Gastroesophageal sphincter (tissue), 4 donors: ENCODE measurements around the gene FOXQ1. TPM values are rescaled to one million over a fixed set of nuclear protein-coding genes. Genes with fewer than 3 reads are reported as not detected.

Source experiments
- ATAC-seq: fragments of 150-250 bp; one replicate; pipeline ENCODE4 v1.9.1; 2016; ENCODE audit warnings: mild to moderate bottlenecking, moderate library complexity
- H3K27ac ChIP-seq, 4 donors: fragments of 200-600 bp; sonication (generic) in 3 of 4; 1 replicate in 3 of 4; 2 replicates in 1 of 4; pipeline ENCODE4 v1.5.1; 2016 to 2019
- H3K27me3 ChIP-seq: fragments of 200-600 bp; sonication (generic); one replicate; pipeline ENCODE4 v1.5.1; 2019
- H3K36me3 ChIP-seq, 2 donors: fragments of 200-600 bp; sonication (generic); one replicate each; pipeline ENCODE4 v1.5.1; 2019; ENCODE audit warnings: control low read depth in 1 of 2
- H3K4me1 ChIP-seq, 3 donors: fragments of 200-600 bp; sonication (generic); 1 replicate in 2 of 3; 2 replicates in 1 of 3; pipeline ENCODE4 v1.5.1; 2016 to 2019; ENCODE audit warnings: control low read depth in 2 of 3
- H3K4me3 ChIP-seq, 2 donors: fragments of 200-600 bp; sonication (generic); one replicate each; pipeline ENCODE4 v1.5.1; 2019; ENCODE audit warnings: mild to moderate bottlenecking in 1 of 2, moderate library complexity in 1 of 2
- H3K9me3 ChIP-seq, 3 donors: fragments of 200-600 bp; sonication (generic); one replicate each; pipeline ENCODE4 v1.5.1; 2017 to 2019; ENCODE audit warnings: control low read depth in 2 of 3
- CTCF ChIP-seq, 4 experiments: fragments of 200-600 bp in 2 of 4; fragments of 450-650 bp in 2 of 4; sonication (generic) in 1 of 4; IDR thresholded peaks; one replicate each; pipeline ENCODE4 v1.5.1; 2017 to 2019; ENCODE audit warnings: antibody characterized with exemption in 4 of 4, mild to moderate bottlenecking in 2 of 4, moderate library complexity in 2 of 4
- POLR2A ChIP-seq, 2 donors: fragments of 450-650 bp; IDR thresholded peaks; one replicate each; pipeline ENCODE4 v1.6.1; 2017; ENCODE audit warnings: antibody characterized with exemption in 2 of 2, mild to moderate bottlenecking in 2 of 2, moderate library complexity in 1 of 2
- POLR2AphosphoS5 ChIP-seq: sonication (generic); formaldehyde crosslinking; IDR thresholded peaks from one replicate; pipeline ENCODE4 v1.6.1; 2017; ENCODE audit warnings: antibody characterized with exemption
- WGBS, 2 donors: methylation state at CpG; one replicate each; pipeline ENCODE4 v1.1.5; 2018; ENCODE audit warnings: low coverage in 1 of 2; 5-methylcytosine and 5-hydroxymethylcytosine counted together
- total RNA-seq, 4 donors: library from RNA; depleted of rRNA; stranded (reverse); fragments of >200 nt; gene quantifications; one replicate each; pipeline ENCODE4 v1.1.0, GENCODE V29; 2016

The FOXQ1 gene
- total RNA-seq, 4 donors from 2014 or later = 0.40 to 7.0 (median 4.5) TPM

- no peak overlapping the region for H3K4me3 ChIP-seq
- TF ChIP-seq CTCF (IDR thresholded peaks at IDR 0.05) = peak in 3 of 4 experiments; percentile 23 to 47 (median 30)
- TF ChIP-seq POLR2AphosphoS5 = peak; percentile 78
- TF ChIP-seq POLR2A (IDR thresholded peaks at IDR 0.05) = no peak
- no peaks in the 10 kb centered on the region for H3K27me3 ChIP-seq
- ATAC-seq = peak; percentile 75
- H3K4me1 ChIP-seq = peaks cover 8 to 40% (median 9%) of the 10 kb centered on the region in 3 donors
- H3K36me3 ChIP-seq = no peaks in the 10 kb centered on the region
- WGBS, 2 donors = 36 to 42% methylated on average over 11 to 12 of the region's 16 CpGs
- peak overlapping the region; percentile 61 to 92 (median 82) for H3K27ac ChIP-seq
- H3K9me3 ChIP-seq = no peaks in the 10 kb centered on the region
Observed at GRCh38 chr6:1363729-1364572, 52.1 kb downstream of the FOXQ1 start.

Other genes with a start within 250 kb of the FOXQ1 start
- gene FOXF2, start 77.5 kb downstream of the FOXQ1 start, total RNA-seq = 100 to 1,000 TPM in 2 of 4 donors, 10 to 100 TPM in 2; 41.7 to 154 (median 91.9) TPM